SK-N-SH treated with all-trans-retinoic acid at 6 μM for 48 hours (cell line): ENCODE data around the gene LIX1.

ENCODE experiments used
- ATAC-seq: fragments of 200-7000 bp; cut with Tn5 transposase; 3 replicates; pipeline ENCODE4 v1.9.1; 2020; ENCODE audit warnings: mild to moderate bottlenecking, moderate library complexity
- ARNTL ChIP-seq: fragments of 450-650 bp; formaldehyde crosslinking; IDR thresholded peaks from 2 replicates; pipeline ENCODE4 v1.5.0; 2020; ENCODE audit warnings: low read depth, mild to moderate bottlenecking, moderate library complexity, borderline replicate concordance
- BACH2 ChIP-seq: fragments of 250-450 bp; sonication (Bioruptor Pico); IDR thresholded peaks from 2 replicates; pipeline ENCODE4 v1.9.0; 2021; ENCODE audit warnings: mild to moderate bottlenecking, borderline replicate concordance
- CSDC2 ChIP-seq: fragments of 250-450 bp; sonication (Bioruptor Pico); IDR thresholded peaks from 2 replicates; pipeline ENCODE4 v1.5.0; 2020; ENCODE audit warnings: mild to moderate bottlenecking, moderate library complexity
- GLIS3 ChIP-seq: fragments of 250-450 bp; sonication (Bioruptor Pico); IDR thresholded peaks from 2 replicates; pipeline ENCODE4 v1.5.0; 2020; ENCODE audit warnings: mild to moderate bottlenecking, moderate library complexity
- ISL1 ChIP-seq: fragments of 250-450 bp; sonication (Bioruptor Pico); IDR thresholded peaks from 2 replicates; pipeline ENCODE4 v2.1.2; 2022; ENCODE audit warnings: mild to moderate bottlenecking, moderate library complexity
- OSR1 ChIP-seq: fragments of 250-450 bp; sonication (Bioruptor Pico); IDR thresholded peaks from 2 replicates; pipeline ENCODE4 v1.8.0; 2022; ENCODE audit warnings: moderate library complexity, mild to moderate bottlenecking, inconsistent platforms
- PPARA ChIP-seq: fragments of 250-450 bp; sonication (Bioruptor Pico); IDR thresholded peaks from 2 replicates; pipeline ENCODE4 v1.5.0; 2020; ENCODE audit warnings: mild to moderate bottlenecking, borderline replicate concordance
- RARB ChIP-seq: fragments of 250-450 bp; sonication (Bioruptor Pico); IDR thresholded peaks from 2 replicates; pipeline ENCODE4 v1.8.0; 2021; ENCODE audit warnings: mild to moderate bottlenecking, moderate library complexity
- SNAI2 ChIP-seq: fragments of 250-450 bp; sonication (Bioruptor Pico); IDR thresholded peaks from 2 replicates; pipeline ENCODE4 v1.5.0; 2020; ENCODE audit warnings: mild to moderate bottlenecking, moderate library complexity
- TOX ChIP-seq: fragments of 250-450 bp; sonication (Bioruptor Pico); IDR thresholded peaks from 2 replicates; pipeline ENCODE4 v1.8.0; 2021; ENCODE audit warnings: mild to moderate bottlenecking, moderate library complexity, borderline replicate concordance
- ZC3H10 ChIP-seq: fragments of 250-450 bp; sonication (Bioruptor Pico); IDR thresholded peaks from 2 replicates; pipeline ENCODE4 v1.5.1; 2021; ENCODE audit warnings: mild to moderate bottlenecking, moderate library complexity
- ZFP3 ChIP-seq: fragments of 250-450 bp; sonication (Bioruptor Pico); IDR thresholded peaks from 2 replicates; pipeline ENCODE4 v1.5.0; 2020; ENCODE audit warnings: mild to moderate bottlenecking, moderate library complexity
- ZFP30 ChIP-seq: fragments of 450-650 bp; formaldehyde crosslinking; IDR thresholded peaks from 2 replicates; pipeline ENCODE4 v1.5.0; 2022; ENCODE audit warnings: mild to moderate bottlenecking, moderate library complexity
- ZNF565 ChIP-seq: fragments of 450-650 bp; formaldehyde crosslinking; conservative IDR thresholded peaks from 2 replicates; pipeline ENCODE4 v1.5.0; 2020; ENCODE audit warnings: low read depth, mild to moderate bottlenecking, moderate library complexity
- ZNF70 ChIP-seq: fragments of 450-650 bp; formaldehyde crosslinking; IDR thresholded peaks from 2 replicates; pipeline ENCODE4 v1.5.0; 2020; ENCODE audit warnings: mild to moderate bottlenecking, moderate library complexity
- ZNF8 ChIP-seq: fragments of 450-650 bp; formaldehyde crosslinking; IDR thresholded peaks from 2 replicates; pipeline ENCODE4 v1.5.0; 2020; ENCODE audit warnings: mild to moderate bottlenecking, moderate library complexity
- TF ChIP-seq, protein P1 (sequence below): fragments of 250-450 bp; sonication (Bioruptor Pico); IDR thresholded peaks from 2 replicates; pipeline ENCODE4 v1.5.0; 2020; ENCODE audit warnings: mild to moderate bottlenecking, moderate library complexity
- TF ChIP-seq, protein P2 (sequence below): fragments of 250-450 bp; sonication (Bioruptor Pico); IDR thresholded peaks from 2 replicates; pipeline ENCODE4 v1.8.0; 2020; ENCODE audit warnings: mild to moderate bottlenecking, moderate library complexity, borderline replicate concordance
- TF ChIP-seq, protein P3 (sequence below): fragments of 250-450 bp; sonication (Bioruptor Pico); IDR thresholded peaks from 2 replicates; pipeline ENCODE4 v1.5.1; 2020; ENCODE audit warnings: low read depth, mild to moderate bottlenecking, moderate library complexity
- TF ChIP-seq, protein P4 (sequence below): fragments of 250-450 bp; sonication (Bioruptor Pico); IDR thresholded peaks from 2 replicates; pipeline ENCODE4 v1.8.0; 2021; ENCODE audit warnings: low read depth, mild to moderate bottlenecking, moderate library complexity, borderline replicate concordance

LIX1 gene

DNA sequence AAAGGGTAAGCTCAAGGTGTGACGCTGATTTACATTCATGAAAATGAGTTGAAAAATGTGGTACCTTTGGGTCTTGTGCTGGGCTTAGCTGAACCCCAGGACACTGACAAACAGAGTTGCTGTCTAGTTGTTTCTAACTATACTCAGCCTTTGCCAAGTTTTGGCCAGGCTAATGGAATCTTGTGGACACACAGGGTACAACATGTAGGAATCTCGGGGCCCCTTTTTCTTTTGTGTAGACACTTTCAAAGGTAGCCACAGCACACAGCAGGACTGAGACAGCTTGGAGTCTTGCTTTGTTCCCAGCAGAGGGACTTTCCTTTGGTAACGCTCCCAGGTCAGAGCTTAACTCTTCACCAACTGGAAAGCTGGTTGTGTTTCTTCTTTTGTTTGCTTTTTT is 7.8 kb downstream of the LIX1 start:
- no peak for ATAC-seq
- TF ChIP-seq ZNF8, result no peak
- TF ChIP-seq RARB (CRISPR knock-in tag), result no peak
- no peak for TF ChIP-seq CSDC2

DNA sequence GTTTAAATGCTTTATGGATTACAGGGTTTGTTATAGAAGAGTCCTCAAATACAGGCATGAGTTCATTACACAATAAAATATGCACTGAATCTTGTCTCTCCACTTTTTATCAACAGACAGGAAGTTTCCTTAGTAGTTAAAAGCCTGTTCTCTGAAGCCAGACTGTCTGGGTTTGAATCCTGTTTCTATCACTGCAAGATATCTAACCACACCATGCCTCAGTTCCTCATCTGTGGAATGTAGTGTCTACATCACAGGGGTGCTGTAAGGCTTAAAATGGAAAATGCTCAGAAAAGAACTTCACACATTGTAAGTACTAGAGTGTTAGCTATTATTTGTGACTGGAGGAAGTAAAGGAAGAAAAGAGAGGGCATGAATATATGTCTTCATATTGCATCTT is 9.3 kb downstream of the LIX1 start:
- TF ChIP-seq GLIS3 (CRISPR knock-in tag) (no peak), TOX (no peak), ZC3H10 (CRISPR knock-in tag) (no peak)
- TF ChIP-seq, protein P1, sequence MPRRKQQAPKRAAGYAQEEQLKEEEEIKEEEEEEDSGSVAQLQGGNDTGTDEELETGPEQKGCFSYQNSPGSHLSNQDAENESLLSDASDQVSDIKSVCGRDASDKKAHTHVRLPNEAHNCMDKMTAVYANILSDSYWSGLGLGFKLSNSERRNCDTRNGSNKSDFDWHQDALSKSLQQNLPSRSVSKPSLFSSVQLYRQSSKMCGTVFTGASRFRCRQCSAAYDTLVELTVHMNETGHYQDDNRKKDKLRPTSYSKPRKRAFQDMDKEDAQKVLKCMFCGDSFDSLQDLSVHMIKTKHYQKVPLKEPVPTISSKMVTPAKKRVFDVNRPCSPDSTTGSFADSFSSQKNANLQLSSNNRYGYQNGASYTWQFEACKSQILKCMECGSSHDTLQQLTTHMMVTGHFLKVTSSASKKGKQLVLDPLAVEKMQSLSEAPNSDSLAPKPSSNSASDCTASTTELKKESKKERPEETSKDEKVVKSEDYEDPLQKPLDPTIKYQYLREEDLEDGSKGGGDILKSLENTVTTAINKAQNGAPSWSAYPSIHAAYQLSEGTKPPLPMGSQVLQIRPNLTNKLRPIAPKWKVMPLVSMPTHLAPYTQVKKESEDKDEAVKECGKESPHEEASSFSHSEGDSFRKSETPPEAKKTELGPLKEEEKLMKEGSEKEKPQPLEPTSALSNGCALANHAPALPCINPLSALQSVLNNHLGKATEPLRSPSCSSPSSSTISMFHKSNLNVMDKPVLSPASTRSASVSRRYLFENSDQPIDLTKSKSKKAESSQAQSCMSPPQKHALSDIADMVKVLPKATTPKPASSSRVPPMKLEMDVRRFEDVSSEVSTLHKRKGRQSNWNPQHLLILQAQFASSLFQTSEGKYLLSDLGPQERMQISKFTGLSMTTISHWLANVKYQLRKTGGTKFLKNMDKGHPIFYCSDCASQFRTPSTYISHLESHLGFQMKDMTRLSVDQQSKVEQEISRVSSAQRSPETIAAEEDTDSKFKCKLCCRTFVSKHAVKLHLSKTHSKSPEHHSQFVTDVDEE (CRISPR knock-in tag), result no peak
- TF ChIP-seq, all 23 proteins: peak for 0
- no peak for ATAC-seq

DNA sequence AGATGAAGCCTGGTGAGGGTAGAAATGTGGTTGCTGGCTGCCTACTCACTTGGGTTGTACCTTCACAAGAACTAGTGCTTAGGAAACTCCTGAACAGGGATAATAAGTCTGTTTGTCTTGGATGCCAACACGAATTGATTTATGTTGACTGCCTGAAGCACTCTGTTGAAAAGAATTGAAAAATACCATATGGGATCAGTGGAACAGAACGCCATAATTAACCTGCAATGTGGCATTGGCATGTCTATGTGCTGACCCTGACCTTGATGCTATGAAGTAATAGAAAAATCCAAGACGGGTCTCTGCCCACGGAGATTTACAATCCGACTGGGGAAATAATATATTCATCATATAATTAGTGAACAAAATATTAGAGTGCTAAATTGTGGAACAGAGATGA is 10.5 kb downstream of the LIX1 start:
- ATAC-seq, result no peak

DNA sequence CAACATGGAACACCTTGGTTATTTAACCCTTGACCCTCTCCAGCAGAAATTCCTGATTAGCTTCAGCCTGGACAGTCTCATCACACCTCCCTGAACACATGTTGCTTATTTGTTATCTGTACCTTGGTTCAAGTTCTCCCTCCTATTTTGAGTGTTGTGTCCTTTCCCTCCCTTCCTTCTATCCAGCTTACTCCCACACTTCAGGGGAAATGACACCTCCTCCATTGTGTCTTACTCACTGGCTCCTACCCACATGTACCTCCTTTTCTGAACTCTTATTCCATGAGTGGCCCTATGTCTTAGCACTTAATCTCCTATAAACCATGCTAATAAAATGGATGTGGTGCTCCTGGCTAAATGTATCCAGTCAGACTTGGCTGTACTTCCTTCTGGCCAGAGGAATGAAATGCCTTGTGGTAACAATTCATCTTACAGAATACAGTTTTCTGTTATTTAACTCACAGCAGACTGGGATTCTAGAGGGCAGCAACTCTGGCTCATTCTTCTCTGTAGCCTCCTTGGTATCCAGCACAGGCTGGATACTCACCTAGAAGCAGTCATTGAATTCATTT is 11.2 kb downstream of the LIX1 start:
- TF ChIP-seq, protein P2, sequence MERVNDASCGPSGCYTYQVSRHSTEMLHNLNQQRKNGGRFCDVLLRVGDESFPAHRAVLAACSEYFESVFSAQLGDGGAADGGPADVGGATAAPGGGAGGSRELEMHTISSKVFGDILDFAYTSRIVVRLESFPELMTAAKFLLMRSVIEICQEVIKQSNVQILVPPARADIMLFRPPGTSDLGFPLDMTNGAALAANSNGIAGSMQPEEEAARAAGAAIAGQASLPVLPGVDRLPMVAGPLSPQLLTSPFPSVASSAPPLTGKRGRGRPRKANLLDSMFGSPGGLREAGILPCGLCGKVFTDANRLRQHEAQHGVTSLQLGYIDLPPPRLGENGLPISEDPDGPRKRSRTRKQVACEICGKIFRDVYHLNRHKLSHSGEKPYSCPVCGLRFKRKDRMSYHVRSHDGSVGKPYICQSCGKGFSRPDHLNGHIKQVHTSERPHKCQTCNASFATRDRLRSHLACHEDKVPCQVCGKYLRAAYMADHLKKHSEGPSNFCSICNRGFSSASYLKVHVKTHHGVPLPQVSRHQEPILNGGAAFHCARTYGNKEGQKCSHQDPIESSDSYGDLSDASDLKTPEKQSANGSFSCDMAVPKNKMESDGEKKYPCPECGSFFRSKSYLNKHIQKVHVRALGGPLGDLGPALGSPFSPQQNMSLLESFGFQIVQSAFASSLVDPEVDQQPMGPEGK (CRISPR knock-in tag), result no peak
- TF ChIP-seq ZNF565 (CRISPR knock-in tag) (no peak), ZNF8 (no peak), GLIS3 (CRISPR knock-in tag) (no peak), TOX (no peak)
- peak; percentile 21; the same call in 2 of the 3 replicates for ATAC-seq

More for the DNA sequence above, 10.5 kb downstream of the LIX1 start:
- no peak for TF ChIP-seq ZFP3 (CRISPR knock-in tag)
- no peak for TF ChIP-seq CSDC2
- no peak for TF ChIP-seq SNAI2 (CRISPR knock-in tag)
- TF ChIP-seq, protein P2 (CRISPR knock-in tag), result no peak
- TF ChIP-seq, protein P3, sequence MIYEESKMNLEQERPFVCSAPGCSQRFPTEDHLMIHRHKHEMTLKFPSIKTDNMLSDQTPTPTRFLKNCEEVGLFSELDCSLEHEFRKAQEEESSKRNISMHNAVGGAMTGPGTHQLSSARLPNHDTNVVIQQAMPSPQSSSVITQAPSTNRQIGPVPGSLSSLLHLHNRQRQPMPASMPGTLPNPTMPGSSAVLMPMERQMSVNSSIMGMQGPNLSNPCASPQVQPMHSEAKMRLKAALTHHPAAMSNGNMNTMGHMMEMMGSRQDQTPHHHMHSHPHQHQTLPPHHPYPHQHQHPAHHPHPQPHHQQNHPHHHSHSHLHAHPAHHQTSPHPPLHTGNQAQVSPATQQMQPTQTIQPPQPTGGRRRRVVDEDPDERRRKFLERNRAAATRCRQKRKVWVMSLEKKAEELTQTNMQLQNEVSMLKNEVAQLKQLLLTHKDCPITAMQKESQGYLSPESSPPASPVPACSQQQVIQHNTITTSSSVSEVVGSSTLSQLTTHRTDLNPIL, result no peak
- no peak for TF ChIP-seq ISL1 (CRISPR knock-in tag)
- no peak for TF ChIP-seq GLIS3 (CRISPR knock-in tag)
- TF ChIP-seq ZNF70 (CRISPR knock-in tag), result no peak
- no peak for TF ChIP-seq PPARA (CRISPR knock-in tag)
- no peak for TF ChIP-seq OSR1 (CRISPR knock-in tag)
- TF ChIP-seq RARB (CRISPR knock-in tag), result no peak

DNA sequence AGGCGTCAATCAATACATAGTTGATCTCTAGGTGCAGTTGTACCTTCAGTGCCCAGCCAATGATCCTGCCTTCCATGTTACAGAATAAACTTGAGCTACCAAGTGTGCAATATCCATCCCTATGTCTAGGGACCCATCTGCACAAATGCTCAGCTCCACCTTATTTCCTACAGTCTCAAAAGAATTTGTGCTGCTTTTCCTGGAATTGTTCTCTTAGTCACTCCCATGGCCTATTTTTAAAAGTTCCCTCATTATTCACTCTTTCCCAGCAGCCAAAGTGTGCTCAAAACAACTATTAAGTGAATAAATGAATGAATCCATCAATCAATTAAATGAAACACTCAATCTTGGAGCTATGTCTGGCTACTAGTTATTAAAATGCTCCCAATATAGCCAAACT is 14.7 kb downstream of the LIX1 start:
- no peak for ATAC-seq
- TF ChIP-seq BACH2 (CRISPR knock-in tag), result no peak
- TF ChIP-seq, protein P1 (CRISPR knock-in tag), result no peak
- TF ChIP-seq ARNTL (CRISPR knock-in tag), result no peak
- no peak for TF ChIP-seq ZNF8
- TF ChIP-seq ZFP30 (CRISPR knock-in tag), result no peak
- TF ChIP-seq, protein P3, result no peak
- TF ChIP-seq OSR1 (CRISPR knock-in tag), result no peak
- TF ChIP-seq TOX, result no peak
- TF ChIP-seq, protein P4, sequence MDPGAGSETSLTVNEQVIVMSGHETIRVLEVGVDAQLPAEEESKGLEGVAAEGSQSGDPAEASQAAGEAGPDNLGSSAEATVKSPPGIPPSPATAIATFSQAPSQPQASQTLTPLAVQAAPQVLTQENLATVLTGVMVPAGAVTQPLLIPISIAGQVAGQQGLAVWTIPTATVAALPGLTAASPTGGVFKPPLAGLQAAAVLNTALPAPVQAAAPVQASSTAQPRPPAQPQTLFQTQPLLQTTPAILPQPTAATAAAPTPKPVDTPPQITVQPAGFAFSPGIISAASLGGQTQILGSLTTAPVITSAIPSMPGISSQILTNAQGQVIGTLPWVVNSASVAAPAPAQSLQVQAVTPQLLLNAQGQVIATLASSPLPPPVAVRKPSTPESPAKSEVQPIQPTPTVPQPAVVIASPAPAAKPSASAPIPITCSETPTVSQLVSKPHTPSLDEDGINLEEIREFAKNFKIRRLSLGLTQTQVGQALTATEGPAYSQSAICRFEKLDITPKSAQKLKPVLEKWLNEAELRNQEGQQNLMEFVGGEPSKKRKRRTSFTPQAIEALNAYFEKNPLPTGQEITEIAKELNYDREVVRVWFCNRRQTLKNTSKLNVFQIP (CRISPR knock-in tag), result no peak
- TF ChIP-seq CSDC2, result no peak
